HG02642 (cell line): Measurements from ENCODE around the gene KLK15.

Experiments
- ATAC-seq: cut with Tn5 transposase; IDR thresholded peaks from one replicate; pipeline ENCODE4 v1.9.1; 2021; ENCODE audit warnings: mild to moderate bottlenecking; ENCODE audit not compliant: unreplicated experiment, poor library complexity

Gene KLK15

GRCh38 chr19:50844296-50844935 lies 11.0 kb upstream of the KLK15 start:
- no peak for ATAC-seq

GRCh38 chr19:50843701-50844221 lies 10.4 kb upstream of the KLK15 start:
- no peak for ATAC-seq

GRCh38 chr19:50843205-50843604 lies 9.8 kb upstream of the KLK15 start:
- ATAC-seq: no peak

GRCh38 chr19:50842130-50842529 lies 8.8 kb upstream of the KLK15 start:
- ATAC-seq: no peak

- ATAC-seq: no peak
Observed at GRCh38 chr19:50839712-50840655, 6.6 kb upstream of the KLK15 start.

GRCh38 chr19:50838239-50838638 lies 4.9 kb upstream of the KLK15 start:
- ATAC-seq: no peak

GRCh38 chr19:50837300-50837699 lies 3.9 kb upstream of the KLK15 start:
- ATAC-seq: no peak

- no peak for ATAC-seq
Observed at GRCh38 chr19:50836543-50837195, 3.3 kb upstream of the KLK15 start.

- ATAC-seq: peak; percentile 82
Observed at GRCh38 chr19:50835785-50836542, 2.6 kb upstream of the KLK15 start.

- ATAC-seq: peak; percentile 10
Observed at GRCh38 chr19:50835103-50835784, 1.9 kb upstream of the KLK15 start.

GRCh38 chr19:50833802-50834167 lies 411 bp upstream of the KLK15 start:
- ATAC-seq: no peak

- ATAC-seq: no peak
Observed at GRCh38 chr19:50832666-50833065, 708 bp downstream of the KLK15 start.

GRCh38 chr19:50831026-50831396 lies 2.4 kb downstream of the KLK15 start:
- no peak for ATAC-seq

GRCh38 chr19:50830266-50831025 lies 2.9 kb downstream of the KLK15 start:
- no peak for ATAC-seq

- ATAC-seq: no peak
Observed at GRCh38 chr19:50829801-50830200, 3.6 kb downstream of the KLK15 start.

GRCh38 chr19:50827476-50827875 lies 5.9 kb downstream of the KLK15 start:
- ATAC-seq: no peak

GRCh38 chr19:50826492-50827240 lies 6.7 kb downstream of the KLK15 start:
- no peak for ATAC-seq

GRCh38 chr19:50823389-50824042 lies 9.9 kb downstream of the KLK15 start, which contains the start of gene KLK1:
KLK1 (minus strand) TSS chr19:50823787; CDS start chr19:50823748, 39 bp downstream.
- no peak for ATAC-seq
